GM19468 (cell line): ENCODE data around the gene PSAP.
A peak's percentile ranks its signal among the peaks of the same experiment; 100 is the strongest.

ENCODE experiments used
- ATAC-seq: cut with Tn5 transposase; IDR thresholded peaks from one replicate; pipeline ENCODE4 v1.9.1; 2021; ENCODE audit warnings: mild to moderate bottlenecking, moderate library complexity, moderate number of reproducible peaks; ENCODE audit not compliant: unreplicated experiment; ENCODE audit errors: extremely low read depth

Gene PSAP

DNA sequence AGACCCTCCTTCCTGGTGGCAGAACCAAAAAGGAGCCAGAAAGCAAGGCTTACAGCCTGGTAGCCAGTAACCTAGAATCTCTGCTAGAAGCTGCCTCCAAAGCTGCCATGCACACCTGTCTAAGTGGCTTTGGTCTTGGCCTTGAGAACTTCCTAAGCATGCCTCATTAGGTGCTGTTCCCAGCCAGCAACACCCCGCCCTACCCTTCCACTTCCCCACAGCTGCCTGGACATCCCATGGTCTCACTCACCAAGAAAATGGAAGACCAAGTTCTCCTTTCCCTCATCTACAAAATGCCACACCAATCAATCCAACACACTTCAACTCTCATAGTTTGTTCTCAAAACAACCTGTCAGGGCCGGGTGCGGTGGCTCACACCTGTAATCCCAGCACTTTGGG is 4.2 kb downstream of the PSAP start:
- no peak for ATAC-seq

DNA sequence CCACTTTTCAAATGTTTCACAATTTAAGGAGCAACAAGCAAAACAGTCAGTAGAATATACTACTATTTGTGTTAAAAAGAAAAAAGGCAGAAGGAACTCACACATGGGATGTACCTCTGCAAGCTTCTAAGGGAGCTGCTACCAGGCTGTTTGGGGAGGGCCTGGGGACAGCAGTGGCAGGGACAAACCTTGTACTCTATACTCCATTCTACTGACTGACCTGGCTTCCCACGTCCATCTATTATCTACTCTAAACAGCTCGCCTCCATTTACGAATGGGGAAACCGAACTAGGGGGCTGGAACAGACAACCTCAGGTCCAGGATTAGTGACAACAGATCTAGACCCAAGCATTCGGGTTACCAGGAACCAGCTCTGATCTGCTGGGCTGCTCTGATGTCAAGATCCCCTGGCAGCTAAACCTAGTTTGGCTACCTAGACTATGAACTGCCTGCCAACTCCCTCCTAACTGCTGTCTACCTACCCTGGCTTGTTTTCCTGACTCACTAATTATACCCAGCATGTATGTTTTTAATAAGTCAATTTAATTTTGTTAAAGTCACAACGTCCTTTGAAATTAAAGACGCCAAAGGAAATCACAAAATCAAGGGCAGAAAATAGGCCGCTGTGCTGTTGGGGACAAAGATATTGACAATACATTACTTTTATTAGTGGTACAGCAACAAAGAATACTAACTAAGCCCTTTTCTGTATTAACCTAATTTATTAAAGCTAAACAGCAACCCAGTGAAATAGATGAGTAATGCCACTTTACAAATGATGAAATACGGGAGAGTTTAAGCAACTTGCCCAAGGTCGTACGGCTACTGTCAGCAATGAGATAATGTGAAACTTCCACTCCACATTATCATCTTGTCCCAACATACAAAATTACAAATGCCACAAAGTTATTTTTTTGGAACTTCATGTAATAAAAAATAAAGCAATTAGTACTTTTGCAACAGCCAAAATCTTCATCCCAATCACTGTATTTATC is 5.3 kb downstream of the PSAP start:
- no peak for ATAC-seq

DNA sequence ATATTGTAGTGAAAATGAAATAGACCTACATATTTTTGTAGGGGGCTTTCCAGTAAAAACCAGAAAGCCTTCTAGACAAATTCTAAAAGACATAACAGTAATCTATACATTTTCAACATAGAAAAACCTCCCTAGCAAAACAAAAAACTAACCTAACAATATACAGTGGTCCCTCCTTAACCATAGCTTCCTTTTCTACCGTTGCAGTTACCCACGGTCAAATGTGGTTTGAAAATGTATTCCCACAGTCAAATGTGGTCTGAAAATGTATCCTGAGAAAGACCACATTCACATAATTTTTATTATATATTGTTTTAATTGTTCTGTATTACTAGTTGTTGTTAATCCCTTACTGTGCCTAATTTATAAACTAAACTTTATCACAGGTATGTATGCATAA is 6.4 kb downstream of the PSAP start:
- ATAC-seq: no peak

DNA sequence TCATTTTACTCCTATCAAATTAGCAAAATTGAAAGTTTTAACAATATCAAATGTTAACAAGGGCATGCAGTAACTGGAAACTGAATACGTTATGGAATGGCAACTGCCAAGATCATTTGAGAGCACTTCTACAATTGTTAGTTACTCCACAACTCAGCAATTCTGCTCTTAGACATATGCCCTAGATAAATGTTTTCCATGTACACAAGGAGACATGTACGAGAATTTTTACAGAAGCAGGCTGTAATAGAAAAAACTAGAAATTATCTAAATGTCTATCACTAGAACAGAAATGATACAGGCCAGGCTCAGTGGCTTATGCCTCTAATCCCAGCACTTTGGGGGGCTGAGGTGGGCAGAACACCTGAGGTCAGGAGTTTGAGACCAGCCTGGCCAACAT is 7.0 kb downstream of the PSAP start:
- ATAC-seq: no peak

DNA sequence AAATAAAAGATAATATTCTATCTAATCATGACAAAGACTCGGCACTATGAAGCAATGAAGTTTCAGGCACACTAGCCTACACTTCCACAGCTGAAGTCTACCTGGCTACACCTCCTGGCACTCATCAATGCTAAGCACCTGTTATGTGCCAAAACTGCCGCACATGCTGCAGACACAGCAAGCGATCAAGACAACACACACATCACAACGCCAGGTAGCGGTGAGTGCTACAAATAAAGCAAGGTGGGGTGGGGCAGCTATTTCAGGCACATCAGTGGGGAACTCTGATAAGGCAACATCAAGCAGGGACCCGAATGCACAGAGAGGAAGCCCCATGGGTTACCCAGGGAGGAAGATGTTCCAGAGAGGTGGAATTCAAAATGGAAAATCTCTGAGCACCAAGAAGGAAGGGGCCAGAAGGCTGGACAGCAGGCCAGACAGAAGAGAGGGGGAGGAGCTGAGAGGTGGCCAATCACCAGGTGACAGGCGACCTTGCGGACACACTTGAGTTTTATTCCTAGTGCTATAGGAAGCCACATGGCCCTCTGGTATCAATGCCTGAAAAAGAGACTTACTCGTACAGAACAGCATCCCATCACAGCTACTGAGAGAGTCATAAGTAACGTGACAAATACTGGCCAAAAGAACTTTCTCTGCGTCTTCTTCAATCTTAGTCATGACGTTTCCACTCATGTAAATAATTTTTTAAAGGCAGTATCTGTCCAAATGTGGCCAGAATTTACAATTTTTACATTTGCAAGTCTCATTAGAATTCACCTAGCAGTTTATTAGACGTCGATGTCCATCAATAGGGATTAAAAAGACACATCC is 8.0 kb downstream of the PSAP start:
- ATAC-seq: no peak

DNA sequence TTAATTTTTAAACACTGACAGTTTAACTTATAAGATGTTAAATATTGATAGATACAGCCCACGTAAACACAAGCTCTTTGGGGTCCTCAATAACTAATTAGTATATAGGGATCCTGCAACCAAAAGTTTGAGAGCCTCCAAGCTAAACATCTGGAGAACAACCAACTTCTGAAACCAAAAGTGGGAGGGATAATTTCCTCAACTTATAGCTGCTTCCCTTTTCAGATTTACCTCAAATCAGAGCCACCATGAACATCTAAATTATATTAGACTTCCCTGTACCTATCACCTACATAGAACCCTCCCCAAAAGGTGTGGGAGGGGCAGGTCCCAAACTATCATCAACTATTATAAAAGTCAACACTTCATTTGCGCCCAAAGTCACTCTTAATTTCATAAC is 8.6 kb downstream of the PSAP start:
- ATAC-seq: no peak

DNA sequence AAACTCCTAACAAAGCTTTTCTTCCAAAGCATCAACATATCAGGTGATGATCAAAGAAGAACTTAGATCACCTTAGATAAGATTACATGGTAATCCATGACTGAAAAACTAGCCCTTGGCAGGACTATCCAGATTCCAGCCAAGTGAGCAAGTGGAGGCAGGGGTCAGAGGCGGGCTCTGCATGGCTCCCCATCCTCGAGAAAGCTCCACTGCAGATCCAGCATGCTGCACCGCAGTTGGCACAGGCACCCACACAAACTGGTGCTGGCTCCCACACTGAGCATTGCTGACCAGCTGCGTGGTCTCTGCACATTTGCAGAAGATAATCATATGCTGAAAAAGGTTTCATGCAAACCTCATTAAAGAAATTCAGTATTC is 10.1 kb downstream of the PSAP start:
- ATAC-seq: no peak

DNA sequence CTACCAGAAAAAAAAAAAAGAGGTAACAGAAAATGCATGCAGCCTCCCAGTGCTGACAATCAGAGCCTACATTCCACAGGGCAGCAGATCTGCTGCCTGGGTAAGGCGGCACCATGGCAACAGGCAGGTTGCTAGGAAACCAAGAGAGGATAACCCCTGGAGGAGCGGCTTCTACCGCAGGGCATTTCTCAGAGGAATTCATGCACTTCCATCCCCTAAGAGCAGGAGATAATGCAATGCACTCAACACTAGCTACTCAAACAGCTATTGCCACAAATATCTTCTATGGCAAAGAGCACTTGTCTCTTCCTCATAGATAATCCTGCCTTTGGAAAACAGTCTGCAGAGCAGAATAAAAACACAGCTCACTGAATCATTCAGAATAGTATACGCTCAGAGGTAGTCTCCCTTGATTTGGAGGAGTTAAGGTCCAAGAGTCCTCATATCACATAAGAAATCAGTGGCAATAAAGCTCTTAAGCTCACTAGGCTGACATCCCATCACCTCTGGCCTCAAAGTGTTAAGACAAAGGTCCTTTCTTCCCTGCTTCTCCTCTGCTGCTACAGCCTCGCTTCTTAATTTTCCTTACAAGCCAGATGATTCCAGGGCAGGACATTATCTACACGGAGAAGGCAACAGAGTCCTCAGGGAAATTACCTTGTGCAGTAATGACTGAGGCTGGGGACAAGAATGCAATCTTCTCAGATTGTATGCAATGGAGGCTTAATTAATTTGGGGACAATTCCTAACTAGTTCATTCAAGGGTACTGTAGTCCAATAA is 10.7 kb downstream of the PSAP start:
- ATAC-seq: no peak

DNA sequence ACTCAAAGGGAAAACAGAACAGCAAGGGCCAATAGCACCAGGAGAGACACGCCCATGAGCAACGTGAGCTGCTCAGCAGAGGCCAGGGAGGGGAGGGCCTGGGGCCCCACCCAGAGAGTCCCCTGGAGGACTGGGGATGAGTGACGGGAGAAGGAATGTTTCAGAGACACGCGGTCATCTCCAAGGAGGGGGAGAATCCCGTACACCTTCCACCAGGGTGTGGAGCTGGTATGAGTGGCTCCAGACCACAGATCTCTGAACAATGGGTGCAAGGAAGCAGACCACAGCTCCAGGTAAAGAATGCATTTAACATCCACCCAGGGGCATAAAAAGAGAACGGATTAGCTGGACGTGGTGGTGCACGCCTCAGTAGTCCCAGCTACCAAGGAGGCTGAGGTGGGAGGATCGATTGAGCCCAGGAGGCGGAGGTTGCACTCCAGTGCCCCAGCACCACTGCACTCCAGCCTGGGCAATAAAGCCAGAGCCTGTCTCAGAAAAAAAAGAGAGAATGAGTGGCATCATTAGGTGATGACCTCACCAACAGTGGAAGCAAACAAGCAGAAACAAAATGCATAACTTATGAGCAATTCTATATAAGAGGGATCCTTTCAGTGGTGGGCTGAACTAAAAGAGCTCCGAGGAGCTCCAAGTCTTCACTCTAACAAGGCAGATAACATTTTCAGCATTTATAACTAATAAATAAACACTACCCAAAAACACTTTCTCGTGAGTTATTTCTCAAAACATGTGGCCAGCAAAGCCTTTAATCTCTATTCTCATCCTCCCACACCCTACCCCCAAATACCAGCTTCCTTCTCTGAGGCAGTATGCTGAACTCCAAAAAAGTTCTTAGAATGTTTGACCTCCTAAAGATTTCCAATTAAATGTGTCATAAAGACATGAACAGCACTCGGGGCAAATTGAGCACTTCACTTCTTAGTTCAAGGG is 12.5 kb downstream of the PSAP start:
- no peak for ATAC-seq

DNA sequence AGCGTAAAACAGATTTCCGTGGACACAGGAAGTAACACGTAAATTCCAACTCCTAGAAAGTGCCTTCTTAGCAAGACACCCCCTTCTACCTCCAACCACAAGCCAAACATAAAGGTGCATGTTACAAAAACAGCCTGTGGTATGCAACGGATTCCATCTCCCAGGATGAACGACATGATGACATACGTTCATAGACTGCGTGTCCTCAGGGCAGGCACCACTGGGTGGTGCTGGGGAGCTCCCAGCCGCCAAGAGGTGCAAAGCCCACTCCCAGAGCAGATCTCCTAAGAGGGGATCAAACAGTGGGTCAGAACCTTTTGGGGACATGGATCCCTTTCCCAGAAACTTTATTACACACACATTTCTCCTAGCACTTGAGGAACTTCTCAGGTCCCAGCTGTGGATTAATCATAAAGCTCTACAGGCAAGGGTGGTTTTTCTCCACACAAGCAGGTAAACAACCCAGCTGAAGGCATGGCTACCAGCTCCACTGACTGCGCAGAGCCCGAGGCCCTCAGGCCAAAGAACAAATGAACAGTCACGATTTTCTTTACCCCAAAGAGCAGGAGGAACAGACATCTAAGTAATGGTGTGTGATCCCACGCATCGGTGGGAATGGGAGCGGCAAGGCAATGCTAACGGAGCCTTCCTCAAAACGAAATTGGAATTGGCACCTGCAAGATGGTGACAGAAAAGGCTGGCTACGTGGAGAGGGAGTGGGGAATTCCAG is 13.8 kb downstream of the PSAP start:
- ATAC-seq: no peak

DNA sequence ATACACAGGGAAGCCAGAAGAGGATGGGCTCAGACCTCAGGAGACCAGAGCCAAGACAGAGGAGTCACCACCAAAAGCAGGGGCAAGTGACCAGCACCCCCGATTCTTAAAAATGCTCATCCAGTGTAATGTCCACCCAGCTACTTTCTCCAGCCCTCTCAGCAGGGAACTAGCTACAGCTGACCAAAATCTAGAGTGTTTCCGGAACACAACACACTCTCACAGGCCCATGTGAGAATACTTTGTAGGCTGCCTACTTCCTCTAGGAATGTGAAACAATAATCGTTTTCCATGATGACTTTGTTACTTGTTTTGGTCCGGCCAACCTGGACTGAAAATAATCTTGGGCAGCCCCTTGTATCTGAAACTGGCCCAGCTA is 14.5 kb downstream of the PSAP start:
- ATAC-seq: no peak

DNA sequence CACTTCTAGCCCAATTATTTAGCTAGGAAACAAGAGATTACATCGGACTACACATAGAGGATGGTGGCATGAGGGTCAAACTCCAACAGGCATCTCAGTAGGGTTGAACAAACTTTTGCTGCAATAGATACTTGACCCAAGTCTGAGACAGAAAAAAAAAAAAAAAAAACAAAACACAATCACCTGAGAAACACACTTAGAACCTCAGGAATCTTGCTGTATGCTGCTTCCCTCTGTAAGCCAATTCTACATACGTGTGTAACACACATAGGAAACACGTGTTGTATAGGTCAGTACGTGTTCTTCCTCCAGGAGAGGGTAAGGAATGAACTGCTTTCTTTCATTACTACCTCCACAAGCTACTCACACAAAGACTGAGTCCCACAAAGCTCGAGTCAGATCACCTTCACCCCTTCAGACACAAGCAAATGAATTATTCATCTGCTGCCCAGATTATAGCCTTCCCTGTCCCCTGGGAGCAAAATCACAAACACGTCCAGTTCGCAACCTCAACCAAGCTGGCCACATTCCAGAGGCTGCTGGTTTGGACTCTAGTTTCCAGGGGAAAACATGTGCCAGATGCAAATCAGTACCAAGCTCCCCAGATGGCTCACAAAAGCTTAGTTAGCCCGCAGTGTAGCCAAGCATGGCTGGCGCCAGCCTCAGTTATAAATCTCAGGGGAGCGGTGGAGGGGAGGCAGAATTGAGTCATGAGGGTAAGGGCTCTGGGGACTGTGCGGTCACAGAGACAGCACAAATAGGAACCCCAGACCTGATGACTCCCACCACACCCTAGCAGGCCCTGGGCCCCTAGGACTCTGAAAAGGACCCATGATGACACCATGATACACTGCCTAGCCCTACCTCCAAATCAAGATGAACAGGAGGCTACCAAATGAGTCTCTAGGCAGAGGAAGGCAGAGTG is 15.1 kb downstream of the PSAP start:
- peak; percentile 81 for ATAC-seq

DNA sequence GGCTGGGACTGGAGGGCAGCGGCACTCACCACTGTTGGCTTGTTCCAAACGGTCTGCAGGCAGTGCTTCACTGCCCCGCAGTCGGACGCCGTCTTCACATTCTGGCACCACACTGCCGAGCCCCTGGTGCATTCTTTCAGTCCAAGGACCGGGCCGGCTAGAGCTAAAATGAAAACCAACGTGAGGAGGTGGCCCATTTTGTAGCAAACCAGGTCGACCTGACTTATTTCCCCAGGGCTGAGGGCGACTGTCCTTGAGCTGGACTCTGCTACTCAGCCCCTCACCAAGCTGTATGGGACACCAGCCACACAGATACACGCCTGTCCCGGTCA is 16.7 kb downstream of the PSAP start:
- no peak for ATAC-seq

DNA sequence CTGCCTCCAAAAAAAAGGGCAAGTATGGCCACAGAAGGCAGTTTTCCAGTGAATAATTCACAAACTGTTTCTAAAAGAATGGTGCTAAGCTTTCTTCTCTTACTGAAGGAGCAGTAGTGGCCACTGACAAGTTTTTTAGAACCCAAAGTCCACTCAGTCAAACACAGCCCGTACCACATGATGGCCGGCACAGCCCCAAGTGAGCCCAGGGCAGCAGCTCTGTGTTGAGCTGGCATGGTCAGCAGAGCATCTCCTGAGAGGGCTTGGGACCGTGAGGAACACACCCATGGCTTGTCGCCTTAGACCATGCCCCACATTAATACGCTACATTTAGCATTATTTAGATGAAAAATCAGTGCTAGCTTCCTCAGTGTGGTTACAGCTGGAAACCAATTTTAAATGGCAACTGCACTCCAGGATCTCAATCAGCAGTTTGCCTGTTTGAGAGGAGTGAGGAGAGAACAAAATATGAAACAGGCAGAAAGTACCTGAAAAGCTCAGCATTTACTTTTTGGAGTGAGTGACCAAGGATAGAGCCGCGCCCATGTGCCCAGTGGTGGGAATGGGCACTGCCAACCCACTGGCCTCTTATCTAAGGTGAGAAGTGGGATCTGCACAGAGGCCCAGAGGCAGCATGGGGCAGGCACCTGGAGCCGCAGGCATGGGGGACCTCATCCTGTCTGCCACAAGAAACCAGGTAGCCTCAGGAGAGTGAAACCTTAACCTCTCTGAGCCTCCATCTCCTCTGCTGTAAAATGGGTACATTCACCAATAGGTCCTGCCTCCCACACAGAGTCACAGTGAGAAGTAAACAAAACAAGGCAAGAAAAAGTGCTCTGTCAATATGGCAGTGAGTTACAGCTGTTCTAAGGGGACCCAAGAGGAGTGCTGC is 17.4 kb downstream of the PSAP start:
- no peak for ATAC-seq

DNA sequence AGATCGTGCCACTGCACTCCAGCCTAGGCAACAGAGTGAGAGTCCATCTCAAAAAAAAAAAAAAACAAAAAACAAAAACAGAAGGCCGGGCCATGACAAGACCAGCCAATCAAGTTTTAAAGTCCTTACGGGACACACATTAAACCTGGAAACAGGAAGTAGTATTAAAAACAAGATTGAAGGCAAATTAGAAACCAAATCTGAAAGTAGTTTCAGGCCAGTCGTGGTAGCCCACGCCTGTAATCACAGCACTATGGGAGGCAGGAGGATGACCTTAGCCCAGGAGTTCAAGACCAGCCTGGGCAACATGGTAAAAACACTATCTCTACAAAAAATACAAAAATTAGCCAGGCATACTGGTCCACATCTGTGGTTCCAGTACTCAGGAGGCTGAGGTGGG is 18.1 kb downstream of the PSAP start:
- ATAC-seq: no peak

DNA sequence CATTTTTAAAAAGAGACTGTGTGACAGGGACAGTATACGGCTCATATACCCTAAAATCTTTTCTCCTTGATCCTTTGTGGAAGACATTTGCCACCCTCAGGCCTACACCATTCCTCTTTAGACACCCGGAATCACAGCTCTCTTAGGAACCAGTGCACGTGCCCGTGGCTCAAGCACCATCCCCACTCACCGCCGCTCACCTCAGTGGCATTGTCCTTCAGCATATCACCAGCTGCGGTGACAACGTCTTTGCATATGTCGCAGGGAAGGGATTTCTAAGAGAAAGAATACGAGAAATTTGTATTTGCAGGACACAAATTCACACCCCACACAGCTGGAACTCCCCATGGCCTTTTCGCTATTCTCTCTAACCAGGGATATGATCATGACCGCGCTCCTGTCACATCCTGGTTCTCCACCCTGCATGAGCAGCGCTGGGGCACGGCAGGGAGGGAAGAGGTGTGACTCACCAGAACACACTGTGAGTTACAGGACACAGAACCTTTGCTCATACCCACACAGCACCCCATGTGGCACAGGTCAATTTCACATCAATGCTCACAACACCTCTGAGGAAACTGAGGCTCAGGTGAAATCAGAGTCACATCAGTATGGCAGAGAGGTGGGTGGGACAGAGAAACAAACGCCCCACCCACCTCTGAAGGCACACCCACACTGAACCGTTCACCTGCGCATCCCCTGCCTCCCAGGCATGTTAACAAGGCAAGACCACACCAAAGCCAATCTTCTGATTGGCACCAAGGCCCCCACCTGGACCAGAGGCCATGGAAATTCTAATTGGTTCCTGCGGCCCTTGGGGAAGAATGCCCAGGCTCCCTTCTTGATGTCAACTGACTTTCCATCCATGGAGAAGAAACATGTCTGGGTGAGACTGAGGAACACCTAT is 19.2 kb downstream of the PSAP start:
- no peak for ATAC-seq
